GM19043 (cell line): ENCODE measurements around the gene EFHC1.
"Not testable (repeated sequence)": the region's sequence is repeated elsewhere in the genome, so short reads cannot be mapped to it uniquely, and the experiment has no call there.

Source experiments
- ATAC-seq: cut with Tn5 transposase; IDR thresholded peaks from one replicate; pipeline ENCODE4 v1.9.1; 2021; ENCODE audit warnings: low read depth; ENCODE audit not compliant: unreplicated experiment

Gene EFHC1

GRCh38 chr6:52435345-52435744 is 15.2 kb downstream of the EFHC1 start:
- ATAC-seq = no peak

DNA sequence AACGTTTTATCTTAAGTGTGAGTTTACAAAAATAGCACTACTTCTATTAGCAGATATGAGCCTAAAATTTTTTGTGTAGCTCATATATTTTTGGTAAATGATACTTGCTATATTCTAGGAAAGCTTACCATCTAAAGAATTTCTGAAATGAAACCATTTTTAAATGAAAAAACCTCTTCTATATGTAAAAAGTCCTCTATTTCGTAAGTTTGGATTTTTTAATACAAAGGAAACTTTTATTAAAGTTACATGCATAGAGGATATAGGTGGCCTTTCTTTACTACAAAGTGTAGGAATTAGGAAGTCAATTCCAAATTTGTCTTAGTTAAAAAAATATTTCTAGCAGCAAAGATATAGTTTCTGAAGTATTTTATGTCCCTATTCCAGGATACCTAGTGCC is 18.8 kb downstream of the EFHC1 start:
- no peak for ATAC-seq

- no peak for ATAC-seq
Observed at GRCh38 chr6:52454556-52454955, 34.4 kb downstream of the EFHC1 start.

DNA sequence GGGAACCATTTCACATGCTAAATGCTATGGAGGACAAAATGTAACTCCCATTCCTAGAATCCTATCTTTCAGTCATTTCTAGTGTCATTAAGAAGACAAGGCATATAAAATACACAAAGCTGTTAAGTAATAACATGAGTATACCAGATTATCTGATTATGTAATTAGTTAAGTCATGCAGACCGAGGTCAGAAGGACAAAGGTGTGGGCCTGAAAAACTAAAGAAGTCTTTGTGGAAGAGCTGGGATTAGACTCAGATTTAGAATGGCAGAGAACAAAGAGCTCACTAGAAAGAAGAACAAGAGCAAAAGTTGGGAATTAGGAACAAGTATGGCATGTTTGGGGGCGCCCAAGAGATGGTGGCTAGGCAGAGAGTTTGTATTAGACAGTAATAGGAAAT is 37.0 kb downstream of the EFHC1 start:
- no peak for ATAC-seq

DNA sequence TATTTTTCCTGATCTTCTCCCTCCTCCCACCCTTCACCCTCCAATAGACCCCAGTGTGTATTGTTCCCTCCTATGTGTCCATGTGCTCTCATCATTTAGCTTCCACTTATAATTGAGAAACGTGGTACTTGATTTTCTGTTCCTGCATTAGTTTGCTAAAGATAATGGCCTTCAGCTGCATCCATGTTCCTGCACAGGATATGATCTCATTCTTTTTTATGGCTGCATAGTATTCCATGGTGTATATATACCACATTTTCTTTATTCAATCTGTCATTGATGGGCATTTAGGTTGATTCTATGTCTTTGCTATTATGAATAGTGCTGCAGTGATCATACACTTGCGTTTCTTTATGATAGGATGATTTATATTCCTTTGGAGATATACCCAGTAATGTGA is 41.1 kb downstream of the EFHC1 start:
- ATAC-seq = not testable (repeated sequence)

- no peak for ATAC-seq
Observed at GRCh38 chr6:52474173-52474572, 54.0 kb downstream of the EFHC1 start.

- no peak for ATAC-seq
Observed at GRCh38 chr6:52475307-52475706, 55.2 kb downstream of the EFHC1 start.

GRCh38 chr6:52482903-52483670 is 62.9 kb downstream of the EFHC1 start:
- ATAC-seq = no peak

GRCh38 chr6:52483671-52484003 is 63.5 kb downstream of the EFHC1 start:
- ATAC-seq = no peak

GRCh38 chr6:52489881-52490280 is 69.7 kb downstream of the EFHC1 start:
- ATAC-seq = no peak

- peak; percentile 65 for ATAC-seq
Observed at GRCh38 chr6:52491203-52492069, 71.3 kb downstream of the EFHC1 start.

- no peak for ATAC-seq
Observed at GRCh38 chr6:52493669-52494068, 73.5 kb downstream of the EFHC1 start.

DNA sequence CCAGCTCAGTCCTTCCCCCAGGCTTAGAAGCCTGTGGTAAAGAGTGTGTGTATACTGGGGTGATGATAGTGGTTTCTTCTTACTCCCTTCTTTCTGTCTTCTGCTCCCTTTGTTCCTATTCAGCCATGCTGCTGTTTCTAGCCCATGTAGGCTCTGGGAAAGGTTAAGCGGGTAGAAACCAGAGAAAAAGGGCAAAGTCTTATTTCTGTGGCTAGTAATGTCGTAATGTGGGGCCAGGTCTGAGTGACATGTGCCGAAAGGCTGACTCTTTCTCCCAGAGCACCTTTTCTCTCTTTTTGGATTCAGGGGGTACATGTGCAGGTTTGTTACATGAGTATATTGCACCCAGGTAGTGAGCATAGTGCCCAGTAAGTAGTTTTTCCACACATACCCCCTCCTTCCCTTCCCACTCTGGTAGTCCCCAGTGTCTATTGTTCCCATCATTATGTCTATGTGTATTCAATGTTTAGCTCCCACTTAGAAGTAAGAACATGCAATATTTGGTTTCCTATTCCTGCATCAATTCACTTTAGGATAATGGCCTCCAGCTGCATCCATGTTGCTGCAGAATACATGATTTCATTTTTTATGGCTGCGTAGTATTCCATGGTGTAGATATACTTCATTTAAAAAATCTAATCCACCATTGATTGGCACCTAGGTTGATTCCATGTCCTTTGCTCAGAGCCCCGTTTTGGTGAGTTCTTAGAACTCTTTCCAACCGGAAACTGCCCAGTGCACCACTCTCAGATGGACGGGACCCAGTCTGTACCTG is 74.3 kb downstream of the EFHC1 start:
- ATAC-seq = no peak

DNA sequence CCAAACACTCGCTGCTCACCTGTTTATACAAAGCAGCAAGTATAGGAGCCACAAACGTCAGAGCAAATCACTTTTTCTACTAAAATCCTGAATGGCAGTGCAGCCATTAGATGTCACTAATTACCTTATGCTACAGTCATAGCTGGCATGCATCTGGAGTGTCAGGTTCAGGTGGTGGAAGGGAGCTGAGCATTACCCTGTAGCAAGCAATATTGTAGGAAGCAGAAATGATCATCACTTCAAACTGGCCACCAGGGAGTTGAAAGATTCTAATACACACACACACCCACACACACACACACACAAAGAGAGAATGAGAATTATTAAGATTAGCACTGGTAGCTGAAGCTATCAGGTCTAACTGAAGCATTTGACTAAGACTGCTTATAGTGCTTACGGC is 75.8 kb downstream of the EFHC1 start:
- no peak for ATAC-seq

- ATAC-seq = no peak
Observed at GRCh38 chr6:52496631-52497030, 76.5 kb downstream of the EFHC1 start.

- peak; percentile 72 for ATAC-seq
Observed at GRCh38 chr6:52497652-52498408, 77.7 kb downstream of the EFHC1 start.

GRCh38 chr6:52498538-52499017 is 78.4 kb downstream of the EFHC1 start:
- ATAC-seq = peak; percentile 43

- no peak for ATAC-seq
Observed at GRCh38 chr6:52499026-52499425, 78.9 kb downstream of the EFHC1 start.

DNA sequence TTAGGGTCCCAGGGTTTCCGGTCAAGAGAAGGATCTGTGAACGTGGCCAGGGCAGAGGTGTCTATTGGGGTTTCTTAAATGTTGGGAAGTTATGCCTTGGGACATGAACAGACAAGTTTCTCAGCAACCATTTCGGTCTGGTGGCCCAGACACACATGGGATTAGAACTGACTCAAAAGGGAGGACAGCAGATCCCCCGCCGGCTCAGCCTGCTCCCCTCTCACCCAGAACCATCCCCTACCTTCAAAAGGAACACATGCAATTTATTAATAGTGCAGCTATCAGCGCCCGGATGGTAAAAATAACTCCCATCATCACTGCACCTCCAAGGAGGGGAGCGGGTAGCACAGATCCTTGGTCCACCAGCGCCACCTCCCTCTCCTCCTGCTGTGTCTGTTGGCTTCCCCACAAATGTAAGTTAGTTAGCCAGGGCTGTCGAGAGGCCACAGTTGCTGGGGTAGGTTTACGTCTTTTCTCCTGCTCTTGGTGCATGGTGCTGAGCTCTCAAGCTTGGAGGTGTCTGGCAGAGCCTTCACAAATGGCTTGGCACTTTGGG is 79.6 kb downstream of the EFHC1 start:
- no peak for ATAC-seq
